Thyroid gland (tissue), 4 donors: Measurements from ENCODE around the gene LRRC36. TPM values are rescaled to one million over a fixed set of nuclear protein-coding genes. Genes with fewer than 3 reads are reported as not detected.
A peak's percentile ranks its signal among the peaks of the same experiment; 100 is the strongest.
"Not testable (repeated sequence)": the region's sequence is repeated elsewhere in the genome, so short reads cannot be mapped to it uniquely, and the experiment has no call there.

ENCODE experiments used
- DNase-seq, 2 donors: peaks; one replicate each; pipeline ENCODE4 v3.0.0-alpha.2; 2019
- H3K27ac ChIP-seq, 3 donors: fragments of 200-600 bp; sonication (generic); 1 replicate in 2 of 3; 2 replicates in 1 of 3; pipeline ENCODE4 v1.5.1; 2016 to 2019; ENCODE audit warnings: mild to moderate bottlenecking in 1 of 3, moderate library complexity in 1 of 3
- H3K27me3 ChIP-seq: fragments of 200-600 bp; sonication (generic); one replicate; pipeline ENCODE4 v1.5.1; 2019
- H3K36me3 ChIP-seq, 2 donors: fragments of 200-600 bp; sonication (generic); one replicate each; pipeline ENCODE4 v1.5.1; 2016 to 2019
- H3K4me1 ChIP-seq, 2 donors: fragments of 200-600 bp; sonication (generic); one replicate each; pipeline ENCODE4 v1.5.1; 2017 to 2019
- H3K4me3 ChIP-seq, 3 donors: fragments of 200-600 bp; sonication (generic); replicated peaks in 1 of 3; 1 replicate in 2 of 3; 2 replicates in 1 of 3; pipeline ENCODE4 v1.5.1; 2016; ENCODE audit warnings: mild to moderate bottlenecking in 1 of 3
- H3K9me3 ChIP-seq: fragments of 200-600 bp; sonication (generic); one replicate; pipeline ENCODE4 v1.5.1; 2017
- CTCF ChIP-seq, 6 experiments: fragments of 200-600 bp in 3 of 6; fragments of 450-650 bp in 3 of 6; sonication (generic) in 3 of 6; IDR thresholded peaks; one replicate each; pipeline ENCODE4 v1.5.1; 2016 to 2019; ENCODE audit warnings: antibody characterized with exemption in 6 of 6, mild to moderate bottlenecking in 2 of 6, inconsistent platforms in 1 of 6, moderate library complexity in 1 of 6
- POLR2A ChIP-seq, 2 donors: fragments of 450-650 bp; IDR thresholded peaks; one replicate each; pipeline ENCODE4 v1.6.1; 2017; ENCODE audit warnings: antibody characterized with exemption in 2 of 2, mild to moderate bottlenecking in 2 of 2, moderate library complexity in 1 of 2
- WGBS, 2 donors: methylation state at CpG; one replicate each; pipeline ENCODE4 v1.1.5; 2017; 5-methylcytosine and 5-hydroxymethylcytosine counted together
- intact Hi-C: fragments of 100-400 bp; cut with DNase I; formaldehyde crosslinking; loops from one replicate; pipeline ENCODE4 v1.15.1; 2023
- total RNA-seq, 4 donors: library from RNA; depleted of rRNA; stranded (reverse); fragments of >200 nt; gene quantifications; one replicate each; pipeline ENCODE4 v1.2.3, GENCODE V29; 2016

LRRC36 gene
- total RNA-seq, 4 donors from 2014 or later: 0.22 TPM; not detected in 3

GRCh38 chr16:67346341-67346740 is 19.7 kb downstream of the LRRC36 start:
- no peak for DNase-seq
- Histone ChIP-seq H3K4me3 (no peak overlapping the region), H3K36me3 (no peaks in the 10 kb centered on the region), H3K4me1 (no peaks in the 10 kb centered on the region), H3K9me3 (no peaks in the 10 kb centered on the region), H3K27me3 (no peaks in the 10 kb centered on the region), H3K27ac (no peak overlapping the region)
- intact Hi-C loops: no loop called here
- WGBS, 2 donors: 84 to 85% methylated on average over 3 of the region's 3 CpGs
- TF ChIP-seq POLR2A (IDR thresholded peaks at IDR 0.05): no peak
- no peak for TF ChIP-seq CTCF (IDR thresholded peaks at IDR 0.05)

- no peak for TF ChIP-seq POLR2A (IDR thresholded peaks at IDR 0.05)
- peak in 2 of 6 experiments; percentile 14 to 25 for TF ChIP-seq CTCF (IDR thresholded peaks at IDR 0.05)
- Histone ChIP-seq H3K4me1 (no peaks in the 10 kb centered on the region), H3K27me3 (no peaks in the 10 kb centered on the region), H3K9me3 (no peaks in the 10 kb centered on the region), H3K27ac (no peak overlapping the region), H3K36me3 (no peaks in the 10 kb centered on the region), H3K4me3 (no peak overlapping the region)
- no peak for DNase-seq
- intact Hi-C loops: no loop called here
Observed at GRCh38 chr16:67349172-67349571, 22.6 kb downstream of the LRRC36 start.

- Histone ChIP-seq H3K36me3 (no peaks in the 10 kb centered on the region), H3K4me3 (no peak overlapping the region), H3K4me1 (no peaks in the 10 kb centered on the region), H3K9me3 (no peaks in the 10 kb centered on the region), H3K27ac (no peak overlapping the region), H3K27me3 (no peaks in the 10 kb centered on the region)
- 100% methylated on average over 1 of the region's 1 CpG for whole genome bisulfite sequencing, 2 donors
- intact Hi-C loops: no loop called here
- TF ChIP-seq CTCF (IDR thresholded peaks at IDR 0.05) (no peak), POLR2A (IDR thresholded peaks at IDR 0.05) (no peak)
- DNase-seq: no peak
Observed at GRCh38 chr16:67350324-67350723, 23.7 kb downstream of the LRRC36 start.

- H3K27ac ChIP-seq, H3K4me1 ChIP-seq, H3K4me3 ChIP-seq, H3K36me3 ChIP-seq, H3K27me3 ChIP-seq, H3K9me3 ChIP-seq, intact Hi-C loops, DNase-seq: not testable (repeated sequence)
- WGBS, 2 donors: 97% methylated on average over 3 of the region's 3 CpGs
Observed at GRCh38 chr16:67352463-67352862, 25.8 kb downstream of the LRRC36 start.

- 84 to 93% methylated on average over 3 of the region's 3 CpGs for WGBS, 2 donors
- H3K36me3 ChIP-seq: no peaks in the 10 kb centered on the region
- no peak for TF ChIP-seq CTCF (IDR thresholded peaks at IDR 0.05)
- no peak for TF ChIP-seq POLR2A (IDR thresholded peaks at IDR 0.05)
- H3K27ac ChIP-seq: no peak overlapping the region
- no peaks in the 10 kb centered on the region for H3K4me1 ChIP-seq
- no peak overlapping the region for H3K4me3 ChIP-seq
- H3K27me3 ChIP-seq: no peaks in the 10 kb centered on the region
- intact Hi-C loops: no loop called here
- DNase-seq: no peak
- H3K9me3 ChIP-seq: no peaks in the 10 kb centered on the region
Observed at GRCh38 chr16:67356396-67356795, 29.8 kb downstream of the LRRC36 start.

GRCh38 chr16:67357561-67357960 is 30.9 kb downstream of the LRRC36 start:
- Histone ChIP-seq H3K27me3 (no peaks in the 10 kb centered on the region), H3K4me3 (no peak overlapping the region), H3K4me1 (no peaks in the 10 kb centered on the region), H3K27ac (no peak overlapping the region), H3K9me3 (no peaks in the 10 kb centered on the region), H3K36me3 (no peaks in the 10 kb centered on the region)
- no peak for TF ChIP-seq CTCF (IDR thresholded peaks at IDR 0.05)
- intact Hi-C loops: no loop called here
- DNase-seq: peak; percentile 30 to 37
- 28 to 43% methylated on average over 4 of the region's 4 CpGs for WGBS, 2 donors

GRCh38 chr16:67359540-67360269 is 33.1 kb downstream of the LRRC36 start:
- H3K27ac ChIP-seq, H3K27me3 ChIP-seq, H3K36me3 ChIP-seq, H3K9me3 ChIP-seq, intact Hi-C loops, DNase-seq, H3K4me1 ChIP-seq, H3K4me3 ChIP-seq: not testable (repeated sequence)
- 89 to 95% methylated on average over 8 of the region's 8 CpGs for WGBS, 2 donors
